Adrenal gland (tissue), 12 donors: ENCODE measurements around the gene SP3. TPM values are rescaled to one million over a fixed set of nuclear protein-coding genes. Genes with fewer than 3 reads are reported as not detected.

Experiments used
- DNase-seq, 7 donors: peaks; one replicate each; pipeline ENCODE4 v3.0.0-alpha.2; 2019 to 2020
- H3K27ac ChIP-seq, 5 donors: fragments of 200-600 bp; sonication (generic) in 4 of 5; 1 replicate in 3 of 5; 2 replicates in 2 of 5; pipeline versions ENCODE4 v1.5.1 to v1.8.0; 2016 to 2020; ENCODE audit warnings: mild to moderate bottlenecking in 1 of 5
- H3K27me3 ChIP-seq: fragments of 200-600 bp; 2 replicates; pipeline ENCODE4 v1.8.0; 2021
- H3K36me3 ChIP-seq, 2 donors: fragments of 200-600 bp; replicated peaks in 1 of 2; 1 replicate in 1 of 2; 2 replicates in 1 of 2; pipeline versions ENCODE4 v1.5.1 to v1.8.0; 2018 to 2022
- H3K4me1 ChIP-seq, 2 donors: fragments of 200-600 bp; replicated peaks in 1 of 2; 1 replicate in 1 of 2; 2 replicates in 1 of 2; pipeline versions ENCODE4 v1.5.1 to v1.8.0; 2018 to 2021
- H3K4me3 ChIP-seq, 4 donors: fragments of 200-600 bp; sonication (generic) in 3 of 4; one replicate each; pipeline ENCODE4 v1.5.1; 2016 to 2018
- H3K9me3 ChIP-seq, 3 donors: fragments of 200-600 bp; sonication (generic) in 1 of 3; replicated peaks in 1 of 3; 1 replicate in 2 of 3; 2 replicates in 1 of 3; pipeline versions ENCODE4 v1.5.1 to v1.8.0; 2016 to 2021
- POLR2A ChIP-seq, 2 donors: fragments of 450-650 bp; IDR thresholded peaks; one replicate each; pipeline ENCODE4 v1.6.1; 2017; ENCODE audit warnings: antibody characterized with exemption in 2 of 2, mild to moderate bottlenecking in 2 of 2, moderate library complexity in 1 of 2
- WGBS, 4 donors: extraction: QIAGEN DNeasy Blood & Tissue Kit in 2 of 4; methylation state at CpG; one replicate each; pipeline versions ENCODE4 v1.1.5 to v1.1.7; 2013 to 2017; 5-methylcytosine and 5-hydroxymethylcytosine counted together
- intact Hi-C, 2 donors: fragments of 100-400 bp; cut with DNase I; formaldehyde crosslinking; loops; one replicate each; pipeline versions ENCODE4 v1.14.1 to v1.15.0; 2022 to 2023
- polyA plus RNA-seq, 3 donors: library from polyadenylated mRNA; stranded (reverse); fragments of 200-250 nt in 2 of 3; fragments of 350-450 nt in 1 of 3; fragmentation: Illumina TruSeq in 1 of 3; extraction: RNeasy Lipid Tissue Mini Kit (QIAGEN cat#74804) in 1 of 3; gene quantifications; one replicate each; pipeline ENCODE4 v1.2.3, GENCODE V29; 2013 to 2014
- total RNA-seq, 9 donors: library from RNA; depleted of rRNA in 4 of 9; stranded (reverse); fragments of >200 nt in 4 of 9; fragments of 120-200 nt in 1 of 9; fragmentation: NEBNext Ultra II Directional in 1 of 9; extraction: Animal tissue kit (Norgen Biotek cat#: 25700) in 1 of 9; gene quantifications; one replicate each; pipeline versions ENCODE4 v1.1.0 to v1.2.4, GENCODE V29; 2013 to 2023
- TF ChIP-seq, protein P1 (sequence below), 6 experiments: fragments of 450-650 bp in 4 of 6; fragments of 200-600 bp in 2 of 6; sonication (generic) in 1 of 6; IDR thresholded peaks; 1 replicate in 5 of 6; 2 replicates in 1 of 6; pipeline versions ENCODE4 v1.5.1 to v1.8.0; 2016 to 2021; ENCODE audit warnings: antibody characterized with exemption in 6 of 6, mild to moderate bottlenecking in 2 of 6, moderate library complexity in 1 of 6
- donor health status: healthy with polysubstance abuse.
- donor health status: Bipolar disorder and iron deficiency.
- donor health status: DM: yes; HTN: yes; CAD: no.
- donor health status: DM: no; HTN: no; CAD: no.
- donor health status: DM: no; HTN: no; CAD: no.
- donor health status: DM: yes; HTN: yes; CAD: no.

Gene SP3
- total and polyA plus RNA-seq, 12 donors, result 8.9 to 118 (median 54.4) TPM

DNA sequence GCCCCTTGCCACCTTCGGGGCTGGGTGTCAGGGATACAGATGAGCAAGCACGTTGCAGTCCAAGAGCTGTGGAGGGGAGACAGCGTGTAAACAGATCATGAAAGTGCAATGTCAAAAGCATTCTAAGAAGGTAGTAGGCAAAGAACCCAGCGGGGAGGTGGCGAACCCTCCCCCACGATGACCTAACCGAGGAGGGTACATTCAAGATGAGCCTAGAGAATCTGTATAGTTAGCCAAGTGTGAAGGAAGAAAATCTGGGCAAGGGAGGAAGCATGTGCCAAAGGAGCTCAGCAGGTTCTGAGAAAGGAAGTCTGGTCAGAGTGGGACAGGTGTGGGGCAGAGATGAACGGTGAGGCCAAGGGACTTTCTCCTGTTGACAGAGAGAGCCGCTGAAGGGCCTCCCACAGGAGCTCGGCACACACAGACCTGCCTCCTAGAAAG is 106.9 kb downstream of the SP3 start:
- Histone ChIP-seq H3K9me3 (no peaks in the 10 kb centered on the region), H3K36me3 (no peaks in the 10 kb centered on the region), H3K4me3 (no peak overlapping the region), H3K27me3 (no peaks in the 10 kb centered on the region), H3K4me1 (peaks cover 0 to 8% of the 10 kb centered on the region in 2 donors), H3K27ac (no peak overlapping the region)
- DNase-seq, result no peak
- TF ChIP-seq POLR2A (IDR thresholded peaks at IDR 0.05), result no peak
- TF ChIP-seq, protein P1, sequence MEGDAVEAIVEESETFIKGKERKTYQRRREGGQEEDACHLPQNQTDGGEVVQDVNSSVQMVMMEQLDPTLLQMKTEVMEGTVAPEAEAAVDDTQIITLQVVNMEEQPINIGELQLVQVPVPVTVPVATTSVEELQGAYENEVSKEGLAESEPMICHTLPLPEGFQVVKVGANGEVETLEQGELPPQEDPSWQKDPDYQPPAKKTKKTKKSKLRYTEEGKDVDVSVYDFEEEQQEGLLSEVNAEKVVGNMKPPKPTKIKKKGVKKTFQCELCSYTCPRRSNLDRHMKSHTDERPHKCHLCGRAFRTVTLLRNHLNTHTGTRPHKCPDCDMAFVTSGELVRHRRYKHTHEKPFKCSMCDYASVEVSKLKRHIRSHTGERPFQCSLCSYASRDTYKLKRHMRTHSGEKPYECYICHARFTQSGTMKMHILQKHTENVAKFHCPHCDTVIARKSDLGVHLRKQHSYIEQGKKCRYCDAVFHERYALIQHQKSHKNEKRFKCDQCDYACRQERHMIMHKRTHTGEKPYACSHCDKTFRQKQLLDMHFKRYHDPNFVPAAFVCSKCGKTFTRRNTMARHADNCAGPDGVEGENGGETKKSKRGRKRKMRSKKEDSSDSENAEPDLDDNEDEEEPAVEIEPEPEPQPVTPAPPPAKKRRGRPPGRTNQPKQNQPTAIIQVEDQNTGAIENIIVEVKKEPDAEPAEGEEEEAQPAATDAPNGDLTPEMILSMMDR (IDR thresholded peaks at IDR 0.05), result no peak
- intact Hi-C loops, result no loop called here
- WGBS, 4 donors, result 60 to 73% (median 66%) methylated on average over 10 of the region's 10 CpGs
